ENCODE data around the gene AGPAT1. TPM values are rescaled to one million over a fixed set of nuclear protein-coding genes. Genes with fewer than 3 reads are reported as not detected.

AGPAT1 gene
- polyA plus RNA-seq, 1 of the 3 experiments (the other 2 are of a cell fraction): 118 TPM

DNA sequence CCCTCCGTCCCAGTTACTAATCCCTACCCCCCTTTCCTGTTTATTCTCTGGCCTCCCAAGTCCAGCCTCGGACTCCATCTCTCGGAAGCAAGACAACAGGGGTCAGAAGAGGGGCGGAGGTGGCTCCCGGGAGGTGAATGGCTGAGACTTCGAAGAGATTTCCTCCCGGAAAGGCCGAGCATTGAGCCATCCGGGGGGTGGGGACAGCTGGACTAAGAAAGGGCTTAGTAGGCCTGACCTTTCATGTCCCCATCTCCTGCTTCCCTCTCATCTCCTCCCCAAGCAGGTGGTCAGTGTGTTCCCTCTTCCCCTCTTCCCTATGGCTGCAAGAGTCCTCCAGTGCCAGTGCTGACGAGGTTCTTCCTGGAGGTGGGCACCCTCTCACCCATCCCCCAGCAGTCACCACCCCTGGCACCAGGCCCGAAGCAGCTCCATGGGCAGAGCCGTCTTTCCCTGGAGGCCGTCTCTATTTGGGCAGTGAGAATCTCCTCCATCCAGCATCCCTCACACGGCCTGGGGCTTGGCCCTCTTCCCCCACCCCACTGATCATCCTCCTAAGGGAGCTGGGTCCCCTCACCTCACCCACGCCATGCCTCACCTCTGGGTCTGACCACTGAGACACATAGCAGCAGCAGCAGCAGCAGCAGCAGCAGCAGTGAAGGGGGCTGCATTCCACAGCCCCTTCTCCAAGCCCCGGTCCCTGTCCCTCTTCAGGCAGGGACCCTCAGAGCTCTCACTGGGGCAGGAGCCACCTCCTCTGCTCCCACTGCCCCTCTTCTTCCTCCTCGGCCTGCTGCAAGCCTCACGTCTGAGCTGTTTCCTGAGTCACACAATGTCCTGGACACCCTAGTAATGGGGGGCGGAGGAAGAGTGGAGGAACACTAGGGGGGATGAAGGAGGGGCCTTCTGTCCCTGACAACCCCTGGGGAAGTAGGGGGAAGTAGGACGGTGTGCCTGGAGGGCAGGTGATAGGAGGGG, 47.7 kb upstream of the AGPAT1 start, which contains the start of gene NOTCH4:
TSS of gene NOTCH4 (minus strand) at position 810 of the 978 bp plus-strand sequence. CDS start at position 671, 139 bp downstream.
- peaks cover 60% of the 10 kb centered on the region for H3K27me3 ChIP-seq (ENCODE audit: insufficient read depth)

More for the DNA sequence above, 47.7 kb upstream of the AGPAT1 start, which contains the start of gene NOTCH4:
- H4K20me1 ChIP-seq (ENCODE audit: insufficient read depth): no peaks in the 10 kb centered on the region
- 13% methylated on average over 19 of the region's 20 CpGs for WGBS (ENCODE audit: low lambda C conversion rate)
- H3K36me3 ChIP-seq (replicated peaks in 1 of 2; ENCODE audit: control insufficient read depth in 1 of 2, insufficient read depth in 2 of 2, low read length in 1 of 2): no peaks in the 10 kb centered on the region
- no peak within 1 kb of the TSS for H3K4me3 ChIP-seq (ENCODE audit: low read depth in 2 of 2, low read length in 1 of 2)
- H3K9ac ChIP-seq: no peak within 1 kb of the TSS
- no peak within 1 kb of the TSS for H3K27ac ChIP-seq (ENCODE audit: low read depth in 2 of 2, low read length in 1 of 2)
- H2AFZ ChIP-seq (ENCODE audit: low read depth): no peak within 1 kb of the TSS; the same call in 1 of the 2 replicates
- TF ChIP-seq SIN3A (IDR thresholded peaks at IDR 0.05; ENCODE audit: borderline replicate concordance, low read depth, low read length): no peak
- TF ChIP-seq, protein P1, sequence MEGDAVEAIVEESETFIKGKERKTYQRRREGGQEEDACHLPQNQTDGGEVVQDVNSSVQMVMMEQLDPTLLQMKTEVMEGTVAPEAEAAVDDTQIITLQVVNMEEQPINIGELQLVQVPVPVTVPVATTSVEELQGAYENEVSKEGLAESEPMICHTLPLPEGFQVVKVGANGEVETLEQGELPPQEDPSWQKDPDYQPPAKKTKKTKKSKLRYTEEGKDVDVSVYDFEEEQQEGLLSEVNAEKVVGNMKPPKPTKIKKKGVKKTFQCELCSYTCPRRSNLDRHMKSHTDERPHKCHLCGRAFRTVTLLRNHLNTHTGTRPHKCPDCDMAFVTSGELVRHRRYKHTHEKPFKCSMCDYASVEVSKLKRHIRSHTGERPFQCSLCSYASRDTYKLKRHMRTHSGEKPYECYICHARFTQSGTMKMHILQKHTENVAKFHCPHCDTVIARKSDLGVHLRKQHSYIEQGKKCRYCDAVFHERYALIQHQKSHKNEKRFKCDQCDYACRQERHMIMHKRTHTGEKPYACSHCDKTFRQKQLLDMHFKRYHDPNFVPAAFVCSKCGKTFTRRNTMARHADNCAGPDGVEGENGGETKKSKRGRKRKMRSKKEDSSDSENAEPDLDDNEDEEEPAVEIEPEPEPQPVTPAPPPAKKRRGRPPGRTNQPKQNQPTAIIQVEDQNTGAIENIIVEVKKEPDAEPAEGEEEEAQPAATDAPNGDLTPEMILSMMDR (IDR thresholded peaks at IDR 0.05): no peak
- no peak for TF ChIP-seq RXRA (IDR thresholded peaks at IDR 0.05; ENCODE audit: borderline replicate concordance, low read depth)
- TF ChIP-seq EZH2phosphoT487 (IDR thresholded peaks at IDR 0.05; ENCODE audit: borderline replicate concordance, low read depth): no peak
- no peak for TF ChIP-seq JUND (IDR thresholded peaks at IDR 0.05)
- TF ChIP-seq RAD21 (IDR thresholded peaks at IDR 0.05; ENCODE audit: low read length): no peak
- TF ChIP-seq TCF12 (IDR thresholded peaks at IDR 0.05): no peak
- TF ChIP-seq, protein P2, sequence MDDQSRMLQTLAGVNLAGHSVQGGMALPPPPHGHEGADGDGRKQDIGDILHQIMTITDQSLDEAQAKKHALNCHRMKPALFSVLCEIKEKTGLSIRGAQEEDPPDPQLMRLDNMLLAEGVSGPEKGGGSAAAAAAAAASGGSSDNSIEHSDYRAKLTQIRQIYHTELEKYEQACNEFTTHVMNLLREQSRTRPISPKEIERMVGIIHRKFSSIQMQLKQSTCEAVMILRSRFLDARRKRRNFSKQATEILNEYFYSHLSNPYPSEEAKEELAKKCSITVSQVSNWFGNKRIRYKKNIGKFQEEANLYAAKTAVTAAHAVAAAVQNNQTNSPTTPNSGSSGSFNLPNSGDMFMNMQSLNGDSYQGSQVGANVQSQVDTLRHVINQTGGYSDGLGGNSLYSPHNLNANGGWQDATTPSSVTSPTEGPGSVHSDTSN (IDR thresholded peaks at IDR 0.05): no peak
- TF ChIP-seq MAX (IDR thresholded peaks at IDR 0.05; ENCODE audit: low read depth): no peak
- no peak for TF ChIP-seq NRF1 (IDR thresholded peaks at IDR 0.05; ENCODE audit: low read depth, low read length)
- TF ChIP-seq RCOR1 (IDR thresholded peaks at IDR 0.05; ENCODE audit: low read length): no peak
- no peak for TF ChIP-seq CHD2 (IDR thresholded peaks at IDR 0.05; ENCODE audit: low read length, partially characterized antibody)
- TF ChIP-seq EP300 (IDR thresholded peaks at IDR 0.05; ENCODE audit: borderline replicate concordance in 1 of 2, low read depth in 1 of 2, low read length in 1 of 2): no peak
- TF ChIP-seq ELF1 (IDR thresholded peaks at IDR 0.05): no peak
- H3K79me2 ChIP-seq (ENCODE audit: insufficient read depth): no peaks in the 10 kb centered on the region
- no peak within 1 kb of the TSS for H3K4me2 ChIP-seq
- H3F3A ChIP-seq (replicated peaks; ENCODE audit: insufficient read depth): no peaks in the 10 kb centered on the region
- DNase-seq: no peak
- POLR2A ChIA-PET: no interaction called here
- no peaks in the 10 kb centered on the region for H3K4me1 ChIP-seq (ENCODE audit: control insufficient read depth in 1 of 2, insufficient read depth in 2 of 2, low read depth in 1 of 2, low read length in 1 of 2)
- CTCF ChIA-PET: interaction anchor here (0.7 kb wide), 1 partner anchor 23 kb away, joined by 3 read pairs; no protein-coding TSS in a partner anchor
- H3K9me2 ChIP-seq: no peaks in the 10 kb centered on the region
- no peaks in the 10 kb centered on the region for H3K9me3 ChIP-seq

All from SK-N-SH (cell line).